ENCODE results near the gene ZNF423. TPM values are rescaled to one million over a fixed set of nuclear protein-coding genes. Genes with fewer than 3 reads are reported as not detected.

Gene ZNF423
- total RNA-seq, 1 donor from 2014 or later = 19.8 TPM

- Mint-ChIP-seq H3K27ac (no peak overlapping the region), H3K4me3 (no peak overlapping the region), H3K4me1 (peaks cover 4% of the 10 kb centered on the region), H3K36me3 (no peaks in the 10 kb centered on the region), H3K27me3 (ENCODE audit: low read depth) (peaks cover 7% of the 10 kb centered on the region), H3K9me3 (no peaks in the 10 kb centered on the region)
- no peak for DNase-seq (ENCODE audit: low spot score in 2 of 2, unreplicated experiment in 2 of 2)
- TF ChIP-seq CTCF (IDR thresholded peaks at IDR 0.05; ENCODE audit: unreplicated experiment) = no peak
Observed at GRCh38 chr16:49488740-49489525, 367.0 kb downstream of the ZNF423 start.

DNA sequence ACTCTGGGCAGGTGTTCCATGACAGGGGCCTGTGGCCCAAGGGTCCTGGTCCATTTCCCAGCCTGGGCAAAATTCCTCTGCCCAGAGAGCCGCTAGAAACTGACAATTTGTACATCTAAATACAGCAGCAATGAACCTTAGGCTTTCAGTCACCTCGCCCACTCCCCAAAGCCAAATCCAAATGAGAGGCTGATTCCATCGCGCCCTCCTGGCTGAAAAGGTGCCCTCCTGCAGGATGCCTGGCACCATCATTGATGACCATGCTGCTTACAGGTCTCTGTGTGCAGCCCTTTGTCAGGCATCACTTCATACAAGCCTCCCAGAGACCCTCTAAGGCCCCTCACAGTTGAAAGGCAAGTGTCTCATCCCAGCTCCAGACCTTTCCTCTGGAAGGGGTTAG, 367.6 kb downstream of the ZNF423 start:
- H3K9me3 Mint-ChIP-seq = no peaks in the 10 kb centered on the region
- DNase-seq (ENCODE audit: low spot score in 2 of 2, unreplicated experiment in 2 of 2) = no peak
- TF ChIP-seq CTCF (IDR thresholded peaks at IDR 0.05; ENCODE audit: unreplicated experiment) = no peak
- no peak overlapping the region for H3K27ac Mint-ChIP-seq
- no peaks in the 10 kb centered on the region for H3K36me3 Mint-ChIP-seq
- H3K27me3 Mint-ChIP-seq (ENCODE audit: low read depth) = peaks cover 7% of the 10 kb centered on the region
- H3K4me1 Mint-ChIP-seq = peaks cover 4% of the 10 kb centered on the region
- no peak overlapping the region for H3K4me3 Mint-ChIP-seq

- Mint-ChIP-seq H3K4me3 (no peak overlapping the region), H3K27ac (no peak overlapping the region), H3K27me3 (ENCODE audit: low read depth) (peaks cover 9% of the 10 kb centered on the region), H3K36me3 (no peaks in the 10 kb centered on the region), H3K9me3 (no peaks in the 10 kb centered on the region), H3K4me1 (peaks cover 4% of the 10 kb centered on the region)
- DNase-seq (ENCODE audit: low spot score in 2 of 2, unreplicated experiment in 2 of 2) = no peak
- no peak for TF ChIP-seq CTCF (IDR thresholded peaks at IDR 0.05; ENCODE audit: unreplicated experiment)
Observed at GRCh38 chr16:49487746-49488145, 368.2 kb downstream of the ZNF423 start.

- no peak for DNase-seq (ENCODE audit: low spot score in 2 of 2, unreplicated experiment in 2 of 2)
- Mint-ChIP-seq H3K4me1 (peaks cover 2% of the 10 kb centered on the region), H3K27ac (no peak overlapping the region), H3K36me3 (no peaks in the 10 kb centered on the region), H3K9me3 (no peaks in the 10 kb centered on the region), H3K4me3 (no peak overlapping the region), H3K27me3 (ENCODE audit: low read depth) (peaks cover 22% of the 10 kb centered on the region)
- TF ChIP-seq CTCF (IDR thresholded peaks at IDR 0.05; ENCODE audit: unreplicated experiment) = no peak
Observed at GRCh38 chr16:49486400-49486799, 369.5 kb downstream of the ZNF423 start.

DNA sequence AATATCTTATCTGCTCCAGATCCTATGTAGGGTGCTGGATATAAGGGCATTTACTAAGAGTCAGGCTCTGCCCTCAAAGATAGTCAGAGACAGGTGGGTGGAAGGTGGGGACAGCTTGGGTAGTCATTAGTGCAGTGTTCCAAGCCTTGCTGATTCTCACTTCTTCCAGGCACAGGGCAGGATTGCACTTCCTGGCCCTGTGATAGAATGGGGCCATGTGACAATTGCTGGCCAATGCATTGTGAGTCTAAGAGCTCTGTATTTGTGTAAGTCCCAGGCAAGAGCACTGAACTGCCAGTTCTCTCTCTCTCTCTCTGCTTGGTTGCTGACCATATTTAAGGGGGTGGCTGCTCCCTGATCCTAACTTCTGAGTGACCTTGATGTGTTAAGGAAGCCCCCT, 370.2 kb downstream of the ZNF423 start:
- no peak for DNase-seq (ENCODE audit: low spot score in 2 of 2, unreplicated experiment in 2 of 2)

More for the DNA sequence above, 370.2 kb downstream of the ZNF423 start:
- TF ChIP-seq CTCF (IDR thresholded peaks at IDR 0.05; ENCODE audit: unreplicated experiment) = no peak
- peaks cover 28% of the 10 kb centered on the region for H3K27me3 Mint-ChIP-seq (ENCODE audit: low read depth)
- no peaks in the 10 kb centered on the region for H3K36me3 Mint-ChIP-seq
- H3K9me3 Mint-ChIP-seq = no peaks in the 10 kb centered on the region
- peaks cover 2% of the 10 kb centered on the region for H3K4me1 Mint-ChIP-seq
- no peak overlapping the region for H3K4me3 Mint-ChIP-seq
- no peak overlapping the region for H3K27ac Mint-ChIP-seq
